HEK293T (cell line): ENCODE measurements around the gene TCN2.

ENCODE experiments used
- BHLHE40 ChIP-seq: fragments of 450-650 bp; IDR thresholded peaks from 2 replicates; pipeline ENCODE4 v1.6.1; 2016; ENCODE audit warnings: mild to moderate bottlenecking, moderate library complexity, borderline replicate concordance
- SP1 ChIP-seq: fragments of 450-650 bp; IDR thresholded peaks from 2 replicates; pipeline ENCODE4 v1.6.1; 2017
- TARDBP ChIP-seq: fragments of 450-650 bp; IDR thresholded peaks from 2 replicates; pipeline ENCODE4 v1.6.1; 2016

GRCh38 chr22:30655532-30655931 lies 48.6 kb downstream of the TCN2 start:
- TF ChIP-seq BHLHE40: no peak
- TF ChIP-seq TARDBP: no peak
- no peak for TF ChIP-seq SP1
